ENCODE measurements around the gene RDH8.

The RDH8 gene

GRCh38 chr19:10013316-10013715, at the start of gene RDH8:
TSS of gene RDH8 (plus strand) at chr19:10013483. CDS start at chr19:10013498, 15 bp downstream.
- DNase-seq (ENCODE audit: low spot score): no peak

- DNase-seq (ENCODE audit: low spot score): no peak
Measured at GRCh38 chr19:9966024-9966423, 47.3 kb upstream of the RDH8 start.

- no peak for DNase-seq (ENCODE audit: low spot score)
Measured at GRCh38 chr19:9966448-9966847, 46.8 kb upstream of the RDH8 start.

- no peak for DNase-seq (ENCODE audit: low spot score)
Measured at GRCh38 chr19:9967326-9967725, 46.0 kb upstream of the RDH8 start.

GRCh38 chr19:9968820-9969687, 44.2 kb upstream of the RDH8 start:
- no peak for DNase-seq (ENCODE audit: low spot score)

GRCh38 chr19:9969688-9969975, 43.7 kb upstream of the RDH8 start:
- DNase-seq (ENCODE audit: low spot score): no peak

- no peak for DNase-seq (ENCODE audit: low spot score)
Measured at GRCh38 chr19:9970481-9970880, 42.8 kb upstream of the RDH8 start.

- no peak for DNase-seq (ENCODE audit: low spot score)
Measured at GRCh38 chr19:9971166-9971897, 42.0 kb upstream of the RDH8 start.

GRCh38 chr19:9972103-9972502, 41.2 kb upstream of the RDH8 start:
- DNase-seq (ENCODE audit: low spot score): no peak

GRCh38 chr19:9981406-9982260, 31.6 kb upstream of the RDH8 start:
- no peak for DNase-seq (ENCODE audit: low spot score)

- no peak for DNase-seq (ENCODE audit: low spot score)
Measured at GRCh38 chr19:9986787-9987281, 26.4 kb upstream of the RDH8 start.

GRCh38 chr19:9989504-9989903, 23.8 kb upstream of the RDH8 start:
- no peak for DNase-seq (ENCODE audit: low spot score)

- DNase-seq (ENCODE audit: low spot score): no peak
Measured at GRCh38 chr19:9991425-9992191, 21.7 kb upstream of the RDH8 start.

- no peak for DNase-seq (ENCODE audit: low spot score)
Measured at GRCh38 chr19:9995084-9995483, 18.2 kb upstream of the RDH8 start.

GRCh38 chr19:9995999-9996398, 17.3 kb upstream of the RDH8 start:
- DNase-seq (ENCODE audit: low spot score): no peak

GRCh38 chr19:9996541-9996940, 16.7 kb upstream of the RDH8 start:
- DNase-seq (ENCODE audit: low spot score): no peak

- peak; percentile 86 for DNase-seq (ENCODE audit: low spot score)
Measured at GRCh38 chr19:10000171-10000826, 13.0 kb upstream of the RDH8 start.

GRCh38 chr19:10001899-10002298, 11.4 kb upstream of the RDH8 start:
- peak; percentile 93 for DNase-seq (ENCODE audit: low spot score)

- DNase-seq (ENCODE audit: low spot score): no peak
Measured at GRCh38 chr19:10003271-10003670, 10.0 kb upstream of the RDH8 start.

- DNase-seq (ENCODE audit: low spot score): no peak
Measured at GRCh38 chr19:10004617-10005016, 8.7 kb upstream of the RDH8 start.
